Trophoblast cell (in vitro differentiated cells and primary cell): Measurements from ENCODE around the gene FANCC.

ENCODE experiments used
- DNase-seq, 2 donors: peaks; one replicate each; pipeline ENCODE4 v3.0.0-alpha.2; 2016
- H2AFZ ChIP-seq: 2 replicates; pipeline ENCODE4 v1.6.1; 2013; ENCODE audit warnings: low read length, moderate library complexity, mild to moderate bottlenecking; ENCODE audit not compliant: insufficient read depth, poor library complexity
- H2AK5ac ChIP-seq: 2 replicates; pipeline ENCODE4 v1.6.1; 2013; ENCODE audit warnings: mild to moderate bottlenecking, low read length
- H2BK120ac ChIP-seq: 2 replicates; pipeline ENCODE4 v1.6.1; 2013; ENCODE audit warnings: low read length, mild to moderate bottlenecking, moderate library complexity; ENCODE audit not compliant: insufficient read depth, poor library complexity
- H2BK12ac ChIP-seq: 2 replicates; pipeline ENCODE4 v1.6.1; 2013; ENCODE audit warnings: mild to moderate bottlenecking, low read length, moderate library complexity
- H2BK5ac ChIP-seq: 2 replicates; pipeline ENCODE4 v1.6.1; 2013; ENCODE audit warnings: low read length, low read depth, moderate library complexity, mild to moderate bottlenecking; ENCODE audit not compliant: poor library complexity
- H3K14ac ChIP-seq: 2 replicates; pipeline ENCODE4 v1.6.1; 2013; ENCODE audit warnings: mild to moderate bottlenecking, low read length
- H3K18ac ChIP-seq: 2 replicates; pipeline ENCODE4 v1.6.1; 2013; ENCODE audit warnings: mild to moderate bottlenecking, low read length
- H3K23ac ChIP-seq: 2 replicates; pipeline ENCODE4 v1.6.1; 2013; ENCODE audit warnings: low read length
- H3K27ac ChIP-seq: 2 replicates; pipeline ENCODE4 v1.5.1; 2013; ENCODE audit warnings: low read depth, mild to moderate bottlenecking, inconsistent platforms, low read length, moderate library complexity
- H3K27me3 ChIP-seq: 2 replicates; pipeline ENCODE4 v1.6.1; 2013; ENCODE audit warnings: inconsistent platforms, mild to moderate bottlenecking, low read length, moderate library complexity; ENCODE audit not compliant: insufficient read depth
- H3K36me3 ChIP-seq, 2 experiments: 1 replicate in 1 of 2; 2 replicates in 1 of 2; pipeline ENCODE4 v1.6.1; 2013; ENCODE audit warnings: low read length in 2 of 2, mild to moderate bottlenecking in 2 of 2, moderate library complexity in 1 of 2; ENCODE audit not compliant: insufficient read depth in 2 of 2, control insufficient read depth in 1 of 2
- H3K4ac ChIP-seq: 2 replicates; pipeline ENCODE4 v1.6.1; 2013; ENCODE audit warnings: low read depth, mild to moderate bottlenecking, low read length, moderate library complexity
- H3K4me1 ChIP-seq, 2 experiments: 1 replicate in 1 of 2; 2 replicates in 1 of 2; pipeline ENCODE4 v1.6.1; 2013; ENCODE audit warnings: low read length in 2 of 2, mild to moderate bottlenecking in 2 of 2, moderate library complexity in 1 of 2; ENCODE audit not compliant: insufficient read depth in 2 of 2, control insufficient read depth in 1 of 2
- H3K4me2 ChIP-seq: 2 replicates; pipeline ENCODE4 v1.6.1; 2013; ENCODE audit warnings: inconsistent platforms, mild to moderate bottlenecking, low read length, moderate library complexity
- H3K4me3 ChIP-seq: 2 replicates; pipeline ENCODE4 v1.5.1; 2013; ENCODE audit warnings: mild to moderate bottlenecking, low read depth, low read length, inconsistent platforms
- H3K79me1 ChIP-seq: one replicate; pipeline ENCODE4 v1.6.1; 2013; ENCODE audit warnings: low read length
- H3K79me2 ChIP-seq: 2 replicates; pipeline ENCODE4 v1.6.1; 2013; ENCODE audit warnings: low read length, mild to moderate bottlenecking; ENCODE audit not compliant: control insufficient read depth, insufficient read depth, poor library complexity
- H3K9ac ChIP-seq: 2 replicates; pipeline ENCODE4 v1.6.1; 2013; ENCODE audit warnings: mild to moderate bottlenecking, low read length
- H3K9me3 ChIP-seq: 2 replicates; pipeline ENCODE4 v1.6.1; 2013; ENCODE audit warnings: low read depth, mild to moderate bottlenecking, control low read depth, inconsistent platforms, low read length; ENCODE audit not compliant: insufficient read depth
- H4K12ac ChIP-seq: 2 replicates; pipeline ENCODE4 v1.6.1; 2013; ENCODE audit warnings: low read depth, mild to moderate bottlenecking, low read length, moderate library complexity
- H4K8ac ChIP-seq: 2 replicates; pipeline ENCODE4 v1.6.1; 2013; ENCODE audit warnings: low read depth, mild to moderate bottlenecking, low read length, moderate library complexity
- H4K91ac ChIP-seq: one replicate; pipeline ENCODE4 v1.6.1; 2013; ENCODE audit warnings: low read depth, mild to moderate bottlenecking, low read length, moderate library complexity
- WGBS: extraction: QIAGEN DNeasy Blood & Tissue Kit; methylation state at CpG from one replicate; pipeline ENCODE4 v1.1.7; 2013; ENCODE audit warnings: missing lambda C conversion rate; ENCODE audit not compliant: insufficient read length, insufficient coverage; ENCODE audit errors: extremely low coverage; 5-methylcytosine and 5-hydroxymethylcytosine counted together

Gene FANCC

GRCh38 chr9:95316794-95317118 is 753 bp downstream of the FANCC start:
- H4K12ac ChIP-seq, result no peak overlapping the region
- peaks cover 9% of the 10 kb centered on the region for H3K79me1 ChIP-seq
- H3K18ac ChIP-seq, result no peak overlapping the region
- H3K4me2 ChIP-seq, result peak overlapping the region; percentile 67
- no peaks in the 10 kb centered on the region for H3K27me3 ChIP-seq
- peak overlapping the region; percentile 89 for H3K4me3 ChIP-seq
- H3K9ac ChIP-seq, result peak overlapping the region; percentile 69
- no peak overlapping the region for H2AK5ac ChIP-seq
- peak overlapping the region; percentile 23 for H3K4ac ChIP-seq
- H2AFZ ChIP-seq, result peak overlapping the region; percentile 52
- H2BK120ac ChIP-seq, result no peak overlapping the region
- no peak overlapping the region for H2BK12ac ChIP-seq
- no peaks in the 10 kb centered on the region for H3K36me3 ChIP-seq
- H3K9me3 ChIP-seq, result peaks cover 4% of the 10 kb centered on the region
- H2BK5ac ChIP-seq, result peak overlapping the region; percentile 65
- H4K91ac ChIP-seq, result peak overlapping the region; percentile 31
- peak in 1 of 2 donors; percentile 30 for DNase-seq
- H3K27ac ChIP-seq, result peak overlapping the region; percentile 94
- H3K79me2 ChIP-seq, result peaks cover 2% of the 10 kb centered on the region
- peak overlapping the region; percentile 69 for H3K14ac ChIP-seq
- WGBS, result no CpG with 5 or more reads among the region's 22 CpGs
- peak overlapping the region; percentile 65 for H4K8ac ChIP-seq
- no peak overlapping the region for H3K23ac ChIP-seq
- H3K4me1 ChIP-seq, result peaks cover 0 to 2% of the 10 kb centered on the region in 2 experiments

- Histone ChIP-seq H3K4me3 (no peak overlapping the region), H3K23ac (no peak overlapping the region), H2BK120ac (no peak overlapping the region), H2BK5ac (no peak overlapping the region), H3K27me3 (no peaks in the 10 kb centered on the region), H3K4ac (no peak overlapping the region), H4K12ac (no peak overlapping the region), H4K91ac (no peak overlapping the region), H3K18ac (no peak overlapping the region), H3K79me2 (peaks cover 2% of the 10 kb centered on the region), H3K14ac (no peak overlapping the region), H3K4me1 (peaks cover 0 to 2% of the 10 kb centered on the region in 2 experiments), H2AK5ac (no peak overlapping the region), H3K4me2 (peak overlapping the region; percentile 67), H3K36me3 (no peaks in the 10 kb centered on the region), H3K27ac (peak overlapping the region; percentile 94), H2AFZ (no peak overlapping the region), H4K8ac (no peak overlapping the region), H3K9me3 (peaks cover 4% of the 10 kb centered on the region), H2BK12ac (no peak overlapping the region), H3K9ac (no peak overlapping the region), H3K79me1 (peaks cover 9% of the 10 kb centered on the region)
- no peak for DNase-seq
- no CpG with 5 or more reads among the region's 3 CpGs for WGBS
These were observed 1.2 kb downstream of the FANCC start for GRCh38 chr9:95316274-95316673.

DNA sequence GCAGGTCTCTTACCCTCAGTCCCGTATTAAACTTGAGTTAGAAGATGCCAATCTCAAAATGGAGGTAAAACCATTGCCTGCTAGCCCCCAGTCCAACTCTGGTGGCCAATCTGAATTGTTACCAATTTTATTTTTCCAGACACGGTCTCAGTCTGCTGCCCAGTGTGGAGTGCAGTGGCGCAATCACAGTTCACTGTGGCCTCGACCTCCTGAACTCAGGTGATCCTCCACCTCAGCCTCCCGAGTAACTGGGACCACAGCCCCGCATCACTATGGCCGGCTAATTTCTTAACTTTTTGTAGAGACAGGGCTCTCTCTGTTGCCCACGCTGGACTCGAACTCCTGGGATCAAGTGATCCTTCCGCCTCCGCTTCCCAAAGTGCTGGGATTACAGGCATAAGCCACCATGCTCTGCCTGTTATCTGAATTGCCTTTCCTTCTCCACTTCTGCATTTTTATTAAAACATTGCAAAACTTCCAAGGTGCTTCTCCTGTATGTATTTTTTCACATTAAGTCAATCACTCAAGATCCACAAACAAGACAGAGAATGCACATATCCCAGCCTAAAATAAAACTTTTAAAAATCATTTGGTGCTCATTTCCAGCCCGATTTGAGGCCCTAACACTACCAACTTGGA is 2.3 kb downstream of the FANCC start:
- H4K12ac ChIP-seq, result peak overlapping the region; percentile 18
- no peak overlapping the region for H2BK120ac ChIP-seq
- H3K27ac ChIP-seq, result no peak overlapping the region
- H3K18ac ChIP-seq, result no peak overlapping the region
- peaks cover 9% of the 10 kb centered on the region for H3K79me1 ChIP-seq
- peak overlapping the region; percentile 83 for H2AK5ac ChIP-seq
- H3K36me3 ChIP-seq, result no peaks in the 10 kb centered on the region
- H3K23ac ChIP-seq, result no peak overlapping the region
- H3K9me3 ChIP-seq, result peaks cover 4% of the 10 kb centered on the region
- H3K4me3 ChIP-seq, result no peak overlapping the region
- H3K14ac ChIP-seq, result no peak overlapping the region
- no CpG with 5 or more reads among the region's 12 CpGs for WGBS
- no peak for DNase-seq
- H2BK12ac ChIP-seq, result peak overlapping the region; percentile 44
- no peak overlapping the region for H2AFZ ChIP-seq
- no peak overlapping the region for H3K9ac ChIP-seq
- no peaks in the 10 kb centered on the region for H3K27me3 ChIP-seq
- peaks cover 0 to 2% of the 10 kb centered on the region in 2 experiments for H3K4me1 ChIP-seq
- peak overlapping the region; percentile 71 for H4K8ac ChIP-seq
- no peak overlapping the region for H3K4me2 ChIP-seq
- H2BK5ac ChIP-seq, result no peak overlapping the region
- H3K79me2 ChIP-seq, result peaks cover 2% of the 10 kb centered on the region
- no peak overlapping the region for H4K91ac ChIP-seq
- H3K4ac ChIP-seq, result no peak overlapping the region

DNA sequence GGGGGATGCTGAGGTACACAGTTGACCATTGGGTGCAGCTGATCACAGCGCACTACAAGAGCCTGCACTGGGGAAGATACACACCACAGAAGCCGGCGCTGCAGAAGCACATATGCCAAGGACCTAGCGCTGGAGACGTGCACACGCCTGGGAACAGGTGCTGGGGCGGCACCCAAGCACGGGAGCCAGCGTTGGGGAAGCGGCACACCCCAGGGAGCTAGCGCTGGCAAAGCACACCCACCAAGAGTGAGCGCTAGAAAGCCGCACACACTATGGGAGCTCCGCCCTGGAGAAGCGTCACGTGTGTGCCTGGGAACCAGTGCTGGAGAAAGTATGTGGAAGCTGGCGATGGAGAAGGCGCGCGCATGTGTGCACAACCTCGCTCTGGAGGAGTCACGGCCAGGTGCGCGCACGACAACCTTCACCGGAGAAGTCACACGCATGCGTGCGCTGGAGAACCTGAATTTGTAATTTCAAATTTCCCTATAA is 4.5 kb downstream of the FANCC start:
- H3K27me3 ChIP-seq, result no peaks in the 10 kb centered on the region
- peak overlapping the region; percentile 67 for H3K4me3 ChIP-seq
- no peak overlapping the region for H2BK5ac ChIP-seq
- peak overlapping the region; percentile 53 for H3K4me2 ChIP-seq
- H3K14ac ChIP-seq, result no peak overlapping the region
- H4K8ac ChIP-seq, result no peak overlapping the region
- H2AFZ ChIP-seq, result no peak overlapping the region
- H3K36me3 ChIP-seq, result no peaks in the 10 kb centered on the region
- H3K4ac ChIP-seq, result no peak overlapping the region
- H3K9me3 ChIP-seq, result peaks cover 4% of the 10 kb centered on the region
- peak; percentile 54 to 64 for DNase-seq
- no peak overlapping the region for H2BK120ac ChIP-seq
- H3K79me1 ChIP-seq, result peaks cover 9% of the 10 kb centered on the region
- H3K27ac ChIP-seq, result no peak overlapping the region
- H3K79me2 ChIP-seq, result peaks cover 2% of the 10 kb centered on the region
- no peak overlapping the region for H2BK12ac ChIP-seq
- H3K23ac ChIP-seq, result no peak overlapping the region
- H3K4me1 ChIP-seq, result peaks cover 0 to 2% of the 10 kb centered on the region in 2 experiments
- H3K18ac ChIP-seq, result no peak overlapping the region
- no peak overlapping the region for H4K91ac ChIP-seq
- no peak overlapping the region for H2AK5ac ChIP-seq
- H3K9ac ChIP-seq, result no peak overlapping the region
- H4K12ac ChIP-seq, result peak overlapping the region; percentile 5
- WGBS, result no CpG with 5 or more reads among the region's 29 CpGs
